Spleen (tissue), 11 donors: ENCODE measurements around the gene HLA-DPA1. TPM values are rescaled to one million over a fixed set of nuclear protein-coding genes. Genes with fewer than 3 reads are reported as not detected.
A peak's percentile ranks its signal among the peaks of the same experiment; 100 is the strongest.

Source experiments
- DNase-seq: peaks from one replicate; pipeline ENCODE4 v3.0.0-alpha.2; 2020
- H3K27ac ChIP-seq, 8 donors: fragments of 200-600 bp; sonication (generic) in 7 of 8; 1 replicate in 4 of 8; 2 replicates in 4 of 8; pipeline versions ENCODE4 v1.5.0 to v1.8.0; 2016 to 2021; ENCODE audit warnings: inconsistent platforms in 4 of 8, mild to moderate bottlenecking in 4 of 8, moderate library complexity in 1 of 8
- H3K27me3 ChIP-seq, 7 donors: fragments of 200-600 bp; sonication (generic) in 6 of 7; replicated peaks in 1 of 7; 1 replicate in 4 of 7; 2 replicates in 3 of 7; pipeline versions ENCODE4 v1.5.0 to v1.8.0; 2016 to 2021; ENCODE audit warnings: inconsistent platforms in 3 of 7, mild to moderate bottlenecking in 1 of 7
- H3K36me3 ChIP-seq, 6 donors: fragments of 200-600 bp; sonication (generic) in 5 of 6; 1 replicate in 4 of 6; 2 replicates in 2 of 6; pipeline versions ENCODE4 v1.5.0 to v1.8.0; 2016 to 2021; ENCODE audit warnings: inconsistent platforms in 2 of 6
- H3K4me1 ChIP-seq, 6 donors: fragments of 200-600 bp; sonication (generic) in 5 of 6; 1 replicate in 3 of 6; 2 replicates in 3 of 6; pipeline versions ENCODE4 v1.5.0 to v1.8.0; 2016 to 2021; ENCODE audit warnings: inconsistent platforms in 3 of 6
- H3K4me3 ChIP-seq, 8 donors: fragments of 200-600 bp; sonication (generic) in 7 of 8; 1 replicate in 4 of 8; 2 replicates in 4 of 8; pipeline versions ENCODE4 v1.5.0 to v1.8.0; 2016 to 2021; ENCODE audit warnings: inconsistent platforms in 4 of 8, mild to moderate bottlenecking in 4 of 8, moderate library complexity in 2 of 8
- H3K9me3 ChIP-seq, 8 donors: fragments of 200-600 bp; sonication (generic) in 7 of 8; 1 replicate in 4 of 8; 2 replicates in 4 of 8; pipeline versions ENCODE4 v1.5.0 to v1.8.0; 2016 to 2021; ENCODE audit warnings: inconsistent platforms in 4 of 8
- CTCF ChIP-seq, 11 experiments: fragments of 200-600 bp in 7 of 11; fragments of 450-650 bp in 4 of 11; sonication (generic) in 4 of 11; IDR thresholded peaks in 8 of 11; conservative IDR thresholded peaks in 3 of 11; 1 replicate in 7 of 11; 2 replicates in 4 of 11; pipeline versions ENCODE4 v1.4.0 to v1.8.0; 2016 to 2021; ENCODE audit warnings: antibody characterized with exemption in 11 of 11, inconsistent platforms in 4 of 11, mild to moderate bottlenecking in 1 of 11
- POLR2A ChIP-seq, 3 donors: fragments of 450-650 bp; IDR thresholded peaks; one replicate each; pipeline ENCODE4 v1.5.1; 2017; ENCODE audit warnings: antibody characterized with exemption in 3 of 3, mild to moderate bottlenecking in 1 of 3
- POLR2AphosphoS5 ChIP-seq, 3 donors: sonication (generic); formaldehyde crosslinking; IDR thresholded peaks; one replicate each; pipeline ENCODE4 v1.5.1; 2017; ENCODE audit warnings: antibody characterized with exemption in 3 of 3
- WGBS, 5 donors: extraction: QIAGEN DNeasy Blood & Tissue Kit in 3 of 5; methylation state at CpG; one replicate each; pipeline versions ENCODE4 v1.1.5 to v1.1.7; 2013 to 2018; 5-methylcytosine and 5-hydroxymethylcytosine counted together
- intact Hi-C: fragments of 100-400 bp; cut with DNase I; formaldehyde crosslinking; loops from one replicate; pipeline ENCODE4 v1.15.0; 2023; ENCODE audit warnings: low total_unique reads
- polyA plus RNA-seq, 3 donors: library from polyadenylated mRNA; stranded (reverse); fragments of 200-250 nt; gene quantifications; one replicate each; pipeline ENCODE4 v1.2.1, GENCODE V29; 2013
- total RNA-seq, 7 donors: library from RNA; depleted of rRNA in 3 of 7; stranded (reverse); fragments of >200 nt in 3 of 7; fragmentation: NEBNext Ultra II Directional in 4 of 7; extraction: Animal tissue kit (Norgen Biotek cat#: 25700) in 4 of 7; gene quantifications; one replicate each; pipeline versions ENCODE4 v1.1.0 to v1.2.1, GENCODE V29; 2016 to 2021
- donor health status: healthy with polysubstance abuse.
- donor health status: DM: no; HTN: no; CAD: no; lungs with moderate emphysema.
- donor health status: DM: no; HTN: no; CAD: no.
- donor health status: Bipolar disorder and iron deficiency.
- donor health status: healthy.
- donor health status: DM: no; HTN: no; CAD: no.
- donor health status: DM: yes; HTN: yes; CAD: no.

The HLA-DPA1 gene
- total and polyA plus RNA-seq, 10 donors: 253 to 621 (median 494) TPM

GRCh38 chr6:33070909-33071308, 2.5 kb downstream of the HLA-DPA1 start:
- no peaks in the 10 kb centered on the region for H3K27me3 ChIP-seq
- TF ChIP-seq CTCF (IDR thresholded peaks at IDR 0.05 in 8 of 11, conservative IDR thresholded peaks at IDR 0.05 in 3 of 11) (no peak), POLR2A (IDR thresholded peaks at IDR 0.05) (no peak), POLR2AphosphoS5 (IDR thresholded peaks at IDR 0.05) (no peak)
- H3K36me3 ChIP-seq: peaks cover 2 to 60% (median 36%) of the 10 kb centered on the region in 6 donors
- no peak for DNase-seq
- intact Hi-C loops: loop anchor here (5.0 kb wide), 1 partner anchor 54 kb away; no protein-coding TSS in a partner anchor
- peaks cover 17 to 96% (median 62%) of the 10 kb centered on the region in 6 donors for H3K4me1 ChIP-seq
- peak overlapping the region in 5 of 8 donors; percentile 36 to 97 (median 94) for H3K27ac ChIP-seq
- H3K4me3 ChIP-seq: peak overlapping the region in 7 of 8 donors; percentile 50 to 76 (median 54)
- 0 to 55% (median 3%) methylated on average over 2 of the region's 2 CpGs for WGBS, 5 donors
- H3K9me3 ChIP-seq: peaks cover 0 to 3% (median 0%) of the 10 kb centered on the region in 8 donors

- Histone ChIP-seq H3K27ac (peak overlapping the region in 2 of 8 donors; percentile 5 to 97), H3K4me1 (peaks cover 13 to 79% (median 46%) of the 10 kb centered on the region in 6 donors), H3K4me3 (peak overlapping the region in 1 of 8 donors; percentile 76), H3K27me3 (no peaks in the 10 kb centered on the region), H3K9me3 (peaks cover 0 to 3% (median 0%) of the 10 kb centered on the region in 8 donors), H3K36me3 (peaks cover 2 to 77% (median 46%) of the 10 kb centered on the region in 6 donors)
- DNase-seq: no peak
- TF ChIP-seq POLR2A (IDR thresholded peaks at IDR 0.05): no peak
- intact Hi-C loops: no loop called here
- WGBS, 5 donors: 48 to 90% (median 52%) methylated on average over 5 to 10 of the region's 10 CpGs
Measured at GRCh38 chr6:33069021-33069738, 4.3 kb downstream of the HLA-DPA1 start.

GRCh38 chr6:33066917-33067521, 6.4 kb downstream of the HLA-DPA1 start:
- intact Hi-C loops: no loop called here
- Histone ChIP-seq H3K4me3 (no peak overlapping the region), H3K27me3 (no peaks in the 10 kb centered on the region), H3K27ac (peak overlapping the region in 1 of 8 donors; percentile 6), H3K36me3 (peaks cover 2 to 84% (median 46%) of the 10 kb centered on the region in 6 donors), H3K4me1 (peaks cover 13 to 60% (median 28%) of the 10 kb centered on the region in 6 donors), H3K9me3 (peaks cover 0 to 3% (median 0%) of the 10 kb centered on the region in 8 donors)
- DNase-seq: no peak
- no peak for TF ChIP-seq CTCF (IDR thresholded peaks at IDR 0.05 in 8 of 11, conservative IDR thresholded peaks at IDR 0.05 in 3 of 11)
- no peak for TF ChIP-seq POLR2A (IDR thresholded peaks at IDR 0.05)
- no peak for TF ChIP-seq POLR2AphosphoS5 (IDR thresholded peaks at IDR 0.05)
- 0 to 90% (median 2%) methylated on average over 2 to 3 of the region's 3 CpGs for WGBS, 5 donors

GRCh38 chr6:33065312-33065711, 8.1 kb downstream of the HLA-DPA1 start:
- H3K4me1 ChIP-seq: peaks cover 5 to 50% (median 12%) of the 10 kb centered on the region in 6 donors
- H3K36me3 ChIP-seq: peaks cover 2 to 70% (median 45%) of the 10 kb centered on the region in 6 donors
- intact Hi-C loops: no loop called here
- 24 to 90% (median 45%) methylated on average over 4 of the region's 4 CpGs for WGBS, 5 donors
- H3K27me3 ChIP-seq: no peaks in the 10 kb centered on the region
- H3K4me3 ChIP-seq: no peak overlapping the region
- H3K9me3 ChIP-seq: peaks cover 0 to 3% (median 0%) of the 10 kb centered on the region in 8 donors
- no peak for TF ChIP-seq POLR2A (IDR thresholded peaks at IDR 0.05)
- peak in 1 of 3 donors; percentile 53 for TF ChIP-seq POLR2AphosphoS5 (IDR thresholded peaks at IDR 0.05)
- no peak for DNase-seq
- peak overlapping the region in 1 of 8 donors; percentile 46 for H3K27ac ChIP-seq

- TF ChIP-seq CTCF (IDR thresholded peaks at IDR 0.05 in 8 of 11, conservative IDR thresholded peaks at IDR 0.05 in 3 of 11) (no peak), POLR2AphosphoS5 (IDR thresholded peaks at IDR 0.05) (no peak), POLR2A (IDR thresholded peaks at IDR 0.05) (no peak)
- Histone ChIP-seq H3K27ac (peak overlapping the region in 1 of 8 donors; percentile 46), H3K4me1 (peaks cover 0 to 44% (median 6%) of the 10 kb centered on the region in 6 donors), H3K9me3 (peaks cover 0 to 3% (median 0%) of the 10 kb centered on the region in 8 donors), H3K4me3 (no peak overlapping the region), H3K36me3 (peaks cover 2 to 64% (median 44%) of the 10 kb centered on the region in 6 donors), H3K27me3 (no peaks in the 10 kb centered on the region)
- intact Hi-C loops: no loop called here
- no peak for DNase-seq
- WGBS, 5 donors: 0 to 84% (median 0%) methylated on average over 4 of the region's 4 CpGs
Measured at GRCh38 chr6:33064723-33065122, 8.7 kb downstream of the HLA-DPA1 start.
